HEK293T (cell line): ENCODE data around the gene MYLK.

Experiments used
- CTCF ChIA-PET: fragments of 350-600 bp; formaldehyde crosslinking; extraction: SDS; loops from one replicate; lab custom pipeline; 2021; ENCODE audit warnings: antibody characterized with exemption, inconsistent platforms; lab: Yijun Ruan, JAX
- POLR2A ChIA-PET: fragments of 350-600 bp; formaldehyde crosslinking; extraction: SDS; loops from one replicate; lab custom pipeline; 2020; ENCODE audit warnings: antibody characterized with exemption, inconsistent platforms; lab: Yijun Ruan, JAX
- DNase-seq: peaks from one replicate; pipeline ENCODE4 v3.0.0; 2012; ENCODE audit warnings: mixed read lengths; ENCODE audit errors: extremely low spot score
- ARNT ChIP-seq: fragments of 450-650 bp; IDR thresholded peaks from 2 replicates; pipeline ENCODE4 v1.6.1; 2017; ENCODE audit warnings: mild to moderate bottlenecking
- BHLHE40 ChIP-seq: fragments of 450-650 bp; IDR thresholded peaks from 2 replicates; pipeline ENCODE4 v1.6.1; 2016; ENCODE audit warnings: mild to moderate bottlenecking, moderate library complexity, borderline replicate concordance
- CTBP1 ChIP-seq: fragments of 450-650 bp; IDR thresholded peaks from 2 replicates; pipeline ENCODE4 v1.6.1; 2016; ENCODE audit warnings: borderline replicate concordance
- ELF4 ChIP-seq: fragments of 450-650 bp; IDR thresholded peaks from 2 replicates; pipeline ENCODE4 v1.6.1; 2017; ENCODE audit warnings: antibody characterized with exemption
- FOXA1 ChIP-seq: fragments of 450-650 bp; IDR thresholded peaks from 2 replicates; pipeline ENCODE4 v1.6.1; 2016; ENCODE audit warnings: mild to moderate bottlenecking
- FOXK2 ChIP-seq: fragments of 450-650 bp; IDR thresholded peaks from 2 replicates; pipeline ENCODE4 v1.6.1; 2016; ENCODE audit warnings: mild to moderate bottlenecking
- FOXM1 ChIP-seq: fragments of 450-650 bp; IDR thresholded peaks from 2 replicates; pipeline ENCODE4 v1.6.1; 2017; ENCODE audit warnings: mild to moderate bottlenecking, borderline replicate concordance
- HDGF ChIP-seq: fragments of 450-650 bp; IDR thresholded peaks from 2 replicates; pipeline ENCODE4 v1.6.1; 2017; ENCODE audit warnings: antibody characterized with exemption, borderline replicate concordance
- L3MBTL2 ChIP-seq: fragments of 450-650 bp; conservative IDR thresholded peaks from 2 replicates; pipeline ENCODE4 v1.6.1; 2016; ENCODE audit warnings: mild to moderate bottlenecking
- LEF1 ChIP-seq: fragments of 450-650 bp; IDR thresholded peaks from 2 replicates; pipeline ENCODE4 v1.6.1; 2017; ENCODE audit warnings: mild to moderate bottlenecking, borderline replicate concordance
- NFRKB ChIP-seq: fragments of 450-650 bp; IDR thresholded peaks from 2 replicates; pipeline ENCODE4 v1.6.1; 2016; ENCODE audit warnings: mild to moderate bottlenecking, moderate library complexity
- PKNOX1 ChIP-seq: fragments of 450-650 bp; IDR thresholded peaks from 2 replicates; pipeline ENCODE4 v1.6.1; 2016
- SP1 ChIP-seq: fragments of 450-650 bp; IDR thresholded peaks from 2 replicates; pipeline ENCODE4 v1.6.1; 2017
- SUZ12 ChIP-seq: fragments of 450-650 bp; IDR thresholded peaks from 2 replicates; pipeline ENCODE4 v1.6.1; 2016; ENCODE audit warnings: mild to moderate bottlenecking
- TARDBP ChIP-seq: fragments of 450-650 bp; IDR thresholded peaks from 2 replicates; pipeline ENCODE4 v1.6.1; 2016
- ZNF384 ChIP-seq: fragments of 450-650 bp; IDR thresholded peaks from 2 replicates; pipeline ENCODE4 v1.6.1; 2016

MYLK gene

GRCh38 chr3:123733341-123733740 lies 150.8 kb downstream of the MYLK start:
- ChIA-PET CTCF (interaction anchor here (1.5 kb wide), 1 partner anchor 91 kb away, joined by 3 read pairs; no protein-coding TSS in a partner anchor), POLR2A (no interaction called here)
- no peak for DNase-seq
- no peak for TF ChIP-seq CTBP1
- no peak for TF ChIP-seq LEF1
- no peak for TF ChIP-seq HDGF
- no peak for TF ChIP-seq FOXA1

GRCh38 chr3:123732447-123732846 lies 151.7 kb downstream of the MYLK start:
- CTCF ChIA-PET = interaction anchor here (1.5 kb wide), 1 partner anchor 90 kb away, joined by 3 read pairs; no protein-coding TSS in a partner anchor
- DNase-seq = no peak
- no peak for TF ChIP-seq NFRKB
- no peak for TF ChIP-seq FOXK2
- TF ChIP-seq ZNF384 = no peak
- no peak for TF ChIP-seq FOXA1
- no peak for TF ChIP-seq SUZ12
- TF ChIP-seq BHLHE40 = no peak
- POLR2A ChIA-PET = no interaction called here

- ChIA-PET CTCF (no interaction called here), POLR2A (interaction anchor here (1.0 kb wide), 1 partner anchor 17 kb away, joined by 3 read pairs; no protein-coding TSS in a partner anchor)
- no peak for TF ChIP-seq FOXA1
- peak; percentile 32; the same call in 1 of the 2 replicates for TF ChIP-seq PKNOX1
- no peak for DNase-seq
These were observed 153.3 kb downstream of the MYLK start for GRCh38 chr3:123730829-123731228.

- ChIA-PET POLR2A (no interaction called here), CTCF (interaction anchor here (0.8 kb wide), 1 partner anchor 13 kb away, joined by 3 read pairs; no protein-coding TSS in a partner anchor)
- no peak for DNase-seq
- TF ChIP-seq ZNF384 (no peak), FOXA1 (no peak), CTBP1 (no peak), FOXM1 (no peak), SP1 (no peak), TARDBP (no peak), ELF4 (no peak), PKNOX1 (no peak), ARNT (no peak), BHLHE40 (no peak)
These were observed 155.1 kb downstream of the MYLK start for GRCh38 chr3:123728991-123729390.

GRCh38 chr3:123728014-123728413 lies 156.1 kb downstream of the MYLK start:
- TF ChIP-seq BHLHE40 = no peak
- no peak for TF ChIP-seq ARNT
- TF ChIP-seq LEF1 = no peak
- no peak for TF ChIP-seq L3MBTL2
- TF ChIP-seq PKNOX1 = no peak
- no peak for TF ChIP-seq NFRKB
- TF ChIP-seq ZNF384 = no peak
- no peak for TF ChIP-seq TARDBP
- TF ChIP-seq SP1 = no peak
- no peak for TF ChIP-seq ELF4
- TF ChIP-seq FOXM1 = no peak
- TF ChIP-seq SUZ12 = no peak
- TF ChIP-seq HDGF = no peak
- TF ChIP-seq FOXK2 = no peak
- no peak for TF ChIP-seq CTBP1
- no peak for TF ChIP-seq FOXA1
- POLR2A ChIA-PET = no interaction called here
- CTCF ChIA-PET = interaction anchor here (0.8 kb wide), 1 partner anchor 14 kb away, joined by 3 read pairs; no protein-coding TSS in a partner anchor
- DNase-seq = no peak

- TF ChIP-seq ZNF384 (no peak), PKNOX1 (no peak), LEF1 (no peak), ELF4 (no peak), SP1 (no peak), ARNT (no peak), BHLHE40 (no peak), TARDBP (no peak), HDGF (no peak), L3MBTL2 (no peak), CTBP1 (no peak)
- peak; percentile 17 for DNase-seq
- CTCF ChIA-PET = interaction anchor here (0.6 to 1.2 kb wide), 2 partner anchors 17 to 74 kb away, joined by 3 read pairs; no protein-coding TSS in a partner anchor
- POLR2A ChIA-PET = no interaction called here
These were observed 158.3 kb downstream of the MYLK start for GRCh38 chr3:123725652-123726400.
